ENCODE measurements around the gene SPRY4. TPM values are rescaled to one million over a fixed set of nuclear protein-coding genes. Genes with fewer than 3 reads are reported as not detected.
"Not testable (repeated sequence)": the region's sequence is repeated elsewhere in the genome, so short reads cannot be mapped to it uniquely, and the experiment has no call there.

The SPRY4 gene
- total and polyA plus RNA-seq, 4 donors, result 8.1 to 67.9 (median 35.7) TPM

DNA sequence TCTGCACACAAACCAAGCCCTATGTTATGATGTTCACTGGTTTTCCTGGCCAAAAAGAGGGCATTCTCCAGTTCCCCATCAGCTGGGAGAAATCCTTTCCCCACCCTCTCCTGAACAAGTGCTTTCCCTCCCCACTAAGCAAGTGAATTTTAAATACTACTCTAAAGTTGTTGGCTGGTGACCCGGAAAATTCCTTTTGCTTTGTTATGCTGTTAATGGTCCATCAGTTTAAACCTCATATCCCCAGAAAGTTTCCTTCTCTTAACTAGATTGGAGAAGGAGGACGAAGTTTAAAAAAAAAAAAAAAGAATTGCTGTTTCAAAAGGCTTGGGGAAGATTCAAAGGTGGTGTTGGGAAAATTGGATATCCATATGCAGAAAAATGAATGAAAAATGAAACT is 21.9 kb upstream of the SPRY4 start:
- Histone ChIP-seq H3K4me3 (ENCODE audit: low read length in 2 of 2) (no peak overlapping the region), H3K27me3 (ENCODE audit: control insufficient read depth in 1 of 2, insufficient read depth in 2 of 2, low read length in 1 of 2) (no peaks in the 10 kb centered on the region), H3K36me3 (ENCODE audit: control insufficient read depth in 1 of 2, insufficient read depth in 2 of 2, low read length in 1 of 2) (no peaks in the 10 kb centered on the region), H3K9me3 (ENCODE audit: control insufficient read depth, low read length) (no peaks in the 10 kb centered on the region), H3K27ac (ENCODE audit: low read depth in 1 of 2, low read length in 2 of 2) (no peak overlapping the region), H3K4me1 (ENCODE audit: control insufficient read depth in 1 of 2, insufficient read depth in 2 of 2, low read length in 2 of 2) (no peaks in the 10 kb centered on the region)
- no peak for DNase-seq
- intact Hi-C loops (cut with DNase I), result no loop called here
- ATAC-seq (ENCODE audit: low FRiP score), result no peak
- WGBS, 2 donors, result 4 to 6% methylated on average over 2 of the region's 2 CpGs

DNA sequence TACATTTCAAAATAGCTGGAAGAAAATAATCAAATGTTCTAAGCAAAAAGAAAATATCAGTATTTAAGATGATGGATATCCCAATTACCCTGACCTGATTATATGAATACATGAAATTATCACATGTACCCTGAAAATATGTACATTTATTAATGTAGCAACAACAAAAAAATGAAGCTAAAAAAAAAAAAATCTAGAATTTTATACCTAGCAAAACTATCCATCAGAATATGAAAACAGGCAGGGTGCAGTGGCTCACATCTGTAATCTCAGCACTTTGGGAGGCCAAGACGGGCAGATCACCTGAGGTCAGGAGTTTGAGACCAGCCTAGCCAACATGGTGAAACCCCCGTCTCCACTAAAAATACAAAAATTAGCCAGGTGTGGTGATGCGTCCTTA is 20.1 kb upstream of the SPRY4 start:
- H3K27me3 ChIP-seq (ENCODE audit: control insufficient read depth in 1 of 2, insufficient read depth in 2 of 2, low read length in 1 of 2); intact Hi-C loops (cut with DNase I); H3K9me3 ChIP-seq (ENCODE audit: control insufficient read depth, low read length); H3K27ac ChIP-seq (ENCODE audit: low read depth in 1 of 2, low read length in 2 of 2); H3K36me3 ChIP-seq (ENCODE audit: control insufficient read depth in 1 of 2, insufficient read depth in 2 of 2, low read length in 1 of 2); DNase-seq; H3K4me3 ChIP-seq (ENCODE audit: low read length in 2 of 2); H3K4me1 ChIP-seq (ENCODE audit: control insufficient read depth in 1 of 2, insufficient read depth in 2 of 2, low read length in 2 of 2); ATAC-seq (ENCODE audit: low FRiP score): not testable (repeated sequence)
- WGBS, 2 donors, result 98 to 100% methylated on average over 3 of the region's 3 CpGs

DNA sequence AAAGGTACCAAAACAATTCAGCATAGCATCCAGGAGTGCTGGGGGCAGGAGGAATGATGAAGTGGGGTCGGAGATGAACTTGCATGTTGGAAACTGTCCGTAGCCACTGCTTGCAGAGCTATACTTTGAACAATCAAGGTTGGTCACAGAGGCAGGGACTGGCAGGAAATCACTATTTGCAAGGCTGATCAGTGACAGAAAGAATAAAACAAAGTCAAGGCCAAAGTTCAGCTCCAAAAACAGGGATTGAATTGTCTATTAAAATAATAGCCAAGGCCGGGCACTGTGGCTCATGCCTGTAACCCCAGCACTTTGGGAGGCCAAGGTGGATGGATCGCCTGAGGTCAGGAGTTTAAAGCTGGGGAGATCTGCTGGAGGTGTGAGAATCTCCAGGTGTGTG is 18.7 kb upstream of the SPRY4 start:
- H3K9me3 ChIP-seq (ENCODE audit: control insufficient read depth, low read length), result no peaks in the 10 kb centered on the region
- 96% methylated on average over 4 of the region's 4 CpGs for WGBS, 2 donors
- H3K27ac ChIP-seq (ENCODE audit: low read depth in 1 of 2, low read length in 2 of 2), result no peak overlapping the region
- ATAC-seq (ENCODE audit: low FRiP score) (no peak), DNase-seq (no peak)
- intact Hi-C loops (cut with DNase I), result no loop called here
- H3K4me1 ChIP-seq (ENCODE audit: control insufficient read depth in 1 of 2, insufficient read depth in 2 of 2, low read length in 2 of 2), result no peaks in the 10 kb centered on the region
- H3K36me3 ChIP-seq (ENCODE audit: control insufficient read depth in 1 of 2, insufficient read depth in 2 of 2, low read length in 1 of 2), result no peaks in the 10 kb centered on the region
- no peaks in the 10 kb centered on the region for H3K27me3 ChIP-seq (ENCODE audit: control insufficient read depth in 1 of 2, insufficient read depth in 2 of 2, low read length in 1 of 2)
- no peak overlapping the region for H3K4me3 ChIP-seq (ENCODE audit: low read length in 2 of 2)

DNA sequence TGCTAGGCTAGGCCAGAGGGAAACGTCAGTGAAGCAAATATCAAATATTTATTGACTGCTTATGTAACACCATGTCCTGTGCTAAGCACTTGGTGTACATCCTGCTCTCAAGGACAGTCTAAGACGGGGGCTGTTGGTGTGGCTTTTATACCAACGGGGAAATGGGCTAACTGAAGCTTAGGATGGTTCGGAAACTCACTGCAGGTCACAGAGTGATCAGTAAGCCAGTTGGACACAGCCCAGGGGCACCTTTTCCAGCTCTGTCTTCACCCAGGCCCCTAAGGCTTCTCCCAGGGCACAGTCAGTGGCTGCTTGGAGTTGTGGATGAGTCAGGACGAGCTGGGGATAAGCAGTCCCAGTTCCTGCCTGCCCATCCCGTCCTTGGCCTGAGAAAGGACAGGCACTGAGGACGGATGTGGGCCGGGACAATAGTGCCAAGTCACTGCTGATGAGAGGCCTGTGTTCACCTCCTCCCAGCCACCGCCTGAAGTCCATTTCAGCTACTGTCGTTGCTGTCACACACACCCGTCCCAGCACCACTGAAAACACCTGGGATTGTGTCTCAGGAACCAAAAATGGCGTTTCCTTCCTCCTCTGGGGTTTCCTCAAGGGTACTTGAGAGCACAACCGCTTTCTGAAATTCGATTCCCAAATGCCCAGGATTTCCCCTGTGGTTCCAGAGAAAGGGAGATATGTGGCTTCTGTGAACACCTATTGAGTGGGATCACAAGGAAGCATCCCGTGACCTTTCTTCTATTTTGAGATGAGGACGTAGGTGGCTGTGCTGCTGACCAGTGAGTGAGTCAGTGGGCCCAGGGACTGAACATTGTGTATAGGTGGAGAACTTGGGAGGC is 17.5 kb upstream of the SPRY4 start:
- no peaks in the 10 kb centered on the region for H3K9me3 ChIP-seq (ENCODE audit: control insufficient read depth, low read length)
- no peaks in the 10 kb centered on the region for H3K27me3 ChIP-seq (ENCODE audit: control insufficient read depth in 1 of 2, insufficient read depth in 2 of 2, low read length in 1 of 2)
- ATAC-seq (ENCODE audit: low FRiP score) (no peak), DNase-seq (no peak)
- 90 to 95% methylated on average over 16 of the region's 16 CpGs for WGBS, 2 donors
- H3K36me3 ChIP-seq (ENCODE audit: control insufficient read depth in 1 of 2, insufficient read depth in 2 of 2, low read length in 1 of 2), result no peaks in the 10 kb centered on the region
- H3K27ac ChIP-seq (ENCODE audit: low read depth in 1 of 2, low read length in 2 of 2), result no peak overlapping the region
- H3K4me1 ChIP-seq (ENCODE audit: control insufficient read depth in 1 of 2, insufficient read depth in 2 of 2, low read length in 2 of 2), result no peaks in the 10 kb centered on the region
- no peak overlapping the region for H3K4me3 ChIP-seq (ENCODE audit: low read length in 2 of 2)
- intact Hi-C loops (cut with DNase I), result no loop called here

DNA sequence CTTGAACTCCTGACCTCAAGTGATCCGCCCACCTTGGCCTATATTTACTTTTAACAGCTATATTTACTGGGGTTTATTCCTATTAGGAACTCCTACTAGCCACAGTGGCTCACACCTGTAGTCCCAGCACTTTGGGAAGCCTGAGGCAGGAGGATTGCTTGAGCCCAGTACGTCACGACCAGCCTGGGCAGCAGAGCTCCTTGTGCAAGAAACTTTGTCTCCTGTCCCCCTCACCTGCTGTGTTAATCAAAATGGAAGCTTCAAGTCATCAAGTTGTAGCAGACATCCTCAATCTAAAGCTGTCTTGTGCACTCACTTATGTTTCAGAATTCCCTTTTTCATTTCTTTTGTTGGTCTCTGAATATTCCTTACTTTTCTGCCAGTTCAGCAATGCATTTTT is 15.0 kb upstream of the SPRY4 start:
- Histone ChIP-seq H3K4me1 (ENCODE audit: control insufficient read depth in 1 of 2, insufficient read depth in 2 of 2, low read length in 2 of 2) (no peaks in the 10 kb centered on the region), H3K4me3 (ENCODE audit: low read length in 2 of 2) (no peak overlapping the region), H3K27me3 (ENCODE audit: control insufficient read depth in 1 of 2, insufficient read depth in 2 of 2, low read length in 1 of 2) (no peaks in the 10 kb centered on the region), H3K27ac (ENCODE audit: low read depth in 1 of 2, low read length in 2 of 2) (no peak overlapping the region), H3K9me3 (ENCODE audit: control insufficient read depth, low read length) (no peaks in the 10 kb centered on the region), H3K36me3 (ENCODE audit: control insufficient read depth in 1 of 2, insufficient read depth in 2 of 2, low read length in 1 of 2) (no peaks in the 10 kb centered on the region)
- ATAC-seq (ENCODE audit: low FRiP score) (no peak), DNase-seq (no peak)
- intact Hi-C loops (cut with DNase I), result no loop called here
- 95 to 100% methylated on average over 3 of the region's 3 CpGs for WGBS, 2 donors

DNA sequence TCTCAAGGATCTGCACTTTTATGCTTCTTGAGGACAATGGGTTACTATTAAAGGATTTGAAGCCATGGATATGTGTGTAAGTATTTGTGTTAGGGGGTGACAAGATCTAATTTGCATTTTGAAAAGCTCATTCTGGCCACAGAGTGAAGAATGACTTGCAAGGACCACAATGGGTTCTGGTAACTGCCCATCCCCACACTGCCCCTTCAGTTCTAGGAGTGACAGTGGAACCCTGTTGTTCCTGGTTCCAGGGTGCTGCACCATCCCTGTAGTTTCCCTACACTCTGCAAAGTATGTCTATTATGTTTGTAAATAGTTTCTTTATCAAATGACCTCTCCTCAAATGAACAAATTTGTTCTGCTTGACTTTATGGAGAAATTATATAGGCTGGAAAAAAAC is 9.7 kb upstream of the SPRY4 start:
- Histone ChIP-seq H3K4me3 (ENCODE audit: low read length in 2 of 2) (no peak overlapping the region), H3K27me3 (ENCODE audit: control insufficient read depth in 1 of 2, insufficient read depth in 2 of 2, low read length in 1 of 2) (no peaks in the 10 kb centered on the region), H3K36me3 (ENCODE audit: control insufficient read depth in 1 of 2, insufficient read depth in 2 of 2, low read length in 1 of 2) (no peaks in the 10 kb centered on the region), H3K9me3 (ENCODE audit: control insufficient read depth, low read length) (no peaks in the 10 kb centered on the region), H3K4me1 (ENCODE audit: control insufficient read depth in 1 of 2, insufficient read depth in 2 of 2, low read length in 2 of 2) (no peaks in the 10 kb centered on the region), H3K27ac (ENCODE audit: low read depth in 1 of 2, low read length in 2 of 2) (no peak overlapping the region)
- ATAC-seq (ENCODE audit: low FRiP score), result no peak
- intact Hi-C loops (cut with DNase I), result no loop called here
- no peak for DNase-seq

DNA sequence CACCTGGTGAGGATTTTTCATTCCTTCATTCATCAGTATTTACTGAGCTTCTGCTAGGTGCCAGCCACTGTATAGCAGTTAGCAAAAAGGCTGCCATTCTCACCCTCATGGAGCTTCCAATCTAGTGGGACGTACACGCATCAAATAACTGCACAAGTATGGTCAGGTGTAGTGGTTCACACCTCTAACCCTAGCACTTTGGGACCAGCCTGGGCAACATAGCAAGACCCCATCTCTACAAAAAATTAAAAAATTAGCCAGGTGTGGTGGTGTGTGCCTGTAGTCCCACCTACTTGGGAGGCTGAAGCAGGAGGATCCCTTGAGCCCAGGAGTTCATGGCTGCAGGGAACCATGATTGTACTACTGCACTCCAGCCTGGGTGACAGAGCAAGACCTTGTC is 8.9 kb upstream of the SPRY4 start:
- H3K4me1 ChIP-seq (ENCODE audit: control insufficient read depth in 1 of 2, insufficient read depth in 2 of 2, low read length in 2 of 2); H3K4me3 ChIP-seq (ENCODE audit: low read length in 2 of 2); H3K27me3 ChIP-seq (ENCODE audit: control insufficient read depth in 1 of 2, insufficient read depth in 2 of 2, low read length in 1 of 2); H3K36me3 ChIP-seq (ENCODE audit: control insufficient read depth in 1 of 2, insufficient read depth in 2 of 2, low read length in 1 of 2); ATAC-seq (ENCODE audit: low FRiP score); H3K27ac ChIP-seq (ENCODE audit: low read depth in 1 of 2, low read length in 2 of 2); DNase-seq; intact Hi-C loops (cut with DNase I); H3K9me3 ChIP-seq (ENCODE audit: control insufficient read depth, low read length): not testable (repeated sequence)
- 97 to 98% methylated on average over 2 of the region's 2 CpGs for WGBS, 2 donors

DNA sequence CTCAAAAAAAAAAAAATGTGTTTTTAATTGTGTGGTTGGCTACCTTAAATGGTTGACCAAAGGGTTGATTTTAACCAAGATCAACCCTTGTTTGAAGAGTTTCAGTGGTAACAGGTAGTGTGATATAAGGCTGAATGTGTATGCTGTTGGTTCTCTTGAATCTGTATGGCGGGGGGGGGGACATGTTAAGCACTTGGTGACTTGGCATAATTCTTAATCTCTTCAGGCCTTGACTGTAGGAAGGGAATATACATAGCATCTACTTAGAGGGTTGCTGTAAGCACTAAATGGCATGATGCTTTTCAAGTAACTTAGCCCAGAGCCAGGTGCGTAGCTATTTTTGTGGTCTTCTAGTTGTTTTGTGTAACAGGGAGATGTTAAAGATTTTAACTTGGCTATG is 5.6 kb upstream of the SPRY4 start:
- Histone ChIP-seq H3K36me3 (ENCODE audit: control insufficient read depth in 1 of 2, insufficient read depth in 2 of 2, low read length in 1 of 2) (no peaks in the 10 kb centered on the region), H3K27ac (ENCODE audit: low read depth in 1 of 2, low read length in 2 of 2) (no peak overlapping the region), H3K27me3 (ENCODE audit: control insufficient read depth in 1 of 2, insufficient read depth in 2 of 2, low read length in 1 of 2) (no peaks in the 10 kb centered on the region), H3K4me1 (ENCODE audit: control insufficient read depth in 1 of 2, insufficient read depth in 2 of 2, low read length in 2 of 2) (no peaks in the 10 kb centered on the region), H3K4me3 (ENCODE audit: low read length in 2 of 2) (no peak overlapping the region), H3K9me3 (ENCODE audit: control insufficient read depth, low read length) (no peaks in the 10 kb centered on the region)
- no peak for DNase-seq
- 49 to 82% methylated on average over 2 of the region's 2 CpGs for WGBS, 2 donors
- intact Hi-C loops (cut with DNase I), result no loop called here
- no peak for ATAC-seq (ENCODE audit: low FRiP score)

DNA sequence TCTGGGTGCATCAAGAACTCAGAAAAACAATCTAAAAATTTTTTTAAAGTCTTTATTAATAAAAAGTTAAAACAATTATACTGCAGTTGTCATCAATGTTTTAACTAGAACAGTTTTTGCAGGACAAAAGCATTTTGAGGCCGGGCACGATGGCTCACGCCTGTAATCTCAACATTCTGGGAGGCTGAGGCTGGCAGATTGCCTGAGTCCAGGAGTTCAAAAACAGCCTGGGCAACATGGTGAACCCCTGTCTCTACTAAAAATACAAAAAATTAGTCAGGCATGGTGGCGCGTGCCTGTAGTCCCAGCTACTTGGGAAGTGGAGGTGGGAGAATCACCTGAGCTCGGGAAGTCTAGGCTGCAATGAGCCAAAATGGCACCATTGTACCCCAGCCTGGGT is 5.2 kb upstream of the SPRY4 start:
- ATAC-seq (ENCODE audit: low FRiP score), result no peak
- Histone ChIP-seq H3K4me1 (ENCODE audit: control insufficient read depth in 1 of 2, insufficient read depth in 2 of 2, low read length in 2 of 2) (no peaks in the 10 kb centered on the region), H3K36me3 (ENCODE audit: control insufficient read depth in 1 of 2, insufficient read depth in 2 of 2, low read length in 1 of 2) (no peaks in the 10 kb centered on the region), H3K27me3 (ENCODE audit: control insufficient read depth in 1 of 2, insufficient read depth in 2 of 2, low read length in 1 of 2) (no peaks in the 10 kb centered on the region), H3K27ac (ENCODE audit: low read depth in 1 of 2, low read length in 2 of 2) (no peak overlapping the region), H3K4me3 (ENCODE audit: low read length in 2 of 2) (no peak overlapping the region), H3K9me3 (ENCODE audit: control insufficient read depth, low read length) (no peaks in the 10 kb centered on the region)
- intact Hi-C loops (cut with DNase I), result no loop called here
- DNase-seq, result no peak
- WGBS, 2 donors, result 95 to 96% methylated on average over 6 of the region's 6 CpGs

All from aorta (tissue), 5 donors.